ENCODE measurements around the gene TMEM17.

TMEM17 gene

GRCh38 chr2:62506421-62506750 lies 391 bp upstream of the TMEM17 start:
- DNase-seq = no peak

GRCh38 chr2:62505109-62505749 lies 766 bp downstream of the TMEM17 start:
- no peak for DNase-seq

- no peak for DNase-seq
Measured at GRCh38 chr2:62504657-62505056, 1.3 kb downstream of the TMEM17 start.

- DNase-seq = no peak
Measured at GRCh38 chr2:62501794-62502500, 4.0 kb downstream of the TMEM17 start.

GRCh38 chr2:62501069-62501468 lies 4.9 kb downstream of the TMEM17 start:
- DNase-seq = no peak

GRCh38 chr2:62499430-62500060 lies 6.5 kb downstream of the TMEM17 start:
- no peak for DNase-seq

GRCh38 chr2:62498739-62499138 lies 7.3 kb downstream of the TMEM17 start:
- no peak for DNase-seq

- DNase-seq = no peak
Measured at GRCh38 chr2:62495761-62496160, 10.2 kb downstream of the TMEM17 start.

GRCh38 chr2:62492048-62492447 lies 13.9 kb downstream of the TMEM17 start:
- DNase-seq = no peak

- no peak for DNase-seq
Measured at GRCh38 chr2:62489702-62490101, 16.3 kb downstream of the TMEM17 start.

- DNase-seq = no peak
Measured at GRCh38 chr2:62489162-62489561, 16.8 kb downstream of the TMEM17 start.

GRCh38 chr2:62486439-62486765 lies 19.6 kb downstream of the TMEM17 start:
- DNase-seq = no peak

GRCh38 chr2:62485761-62486438 lies 20.1 kb downstream of the TMEM17 start:
- DNase-seq = no peak

GRCh38 chr2:62482558-62483352 lies 23.2 kb downstream of the TMEM17 start:
- DNase-seq = no peak

- DNase-seq = no peak
Measured at GRCh38 chr2:62479917-62480316, 26.1 kb downstream of the TMEM17 start.

- DNase-seq = no peak
Measured at GRCh38 chr2:62478093-62478580, 27.9 kb downstream of the TMEM17 start.

- DNase-seq = no peak
Measured at GRCh38 chr2:62477573-62477972, 28.4 kb downstream of the TMEM17 start.

- DNase-seq = no peak
Measured at GRCh38 chr2:62475172-62476011, 30.6 kb downstream of the TMEM17 start.

- no peak for DNase-seq
Measured at GRCh38 chr2:62474176-62474575, 31.8 kb downstream of the TMEM17 start.

- DNase-seq = no peak
Measured at GRCh38 chr2:62473246-62473827, 32.7 kb downstream of the TMEM17 start.

GRCh38 chr2:62472312-62472711 lies 33.7 kb downstream of the TMEM17 start:
- DNase-seq = no peak

- no peak for DNase-seq
Measured at GRCh38 chr2:62471816-62472215, 34.2 kb downstream of the TMEM17 start.
